Natural killer cell (primary cell): ENCODE data around the gene NIPSNAP3A. TPM values are rescaled to one million over a fixed set of nuclear protein-coding genes. Genes with fewer than 3 reads are reported as not detected.

Experiments
- ATAC-seq, 3 donors: fragments of 150-1000 bp in 2 of 3; fragments of 200-7000 bp in 1 of 3; cut with Tn5 transposase; 1 replicate in 1 of 3; 2 replicates in 2 of 3; pipeline ENCODE4 v1.10.0; 2021; ENCODE audit warnings: mild to moderate bottlenecking in 2 of 3, moderate library complexity in 2 of 3
- DNase-seq, 2 donors: peaks; one replicate each; pipeline versions ENCODE4 v3.0.0 to v3.0.0-alpha.2; 2013 to 2021; ENCODE audit warnings: mixed read lengths in 1 of 2
- H3K27ac ChIP-seq: one replicate; pipeline ENCODE4 v1.5.1; 2013; ENCODE audit warnings: mild to moderate bottlenecking, low read length
- H3K27me3 ChIP-seq: one replicate; pipeline ENCODE4 v1.6.1; 2013; ENCODE audit warnings: low read length; ENCODE audit not compliant: control insufficient read depth, insufficient read depth
- H3K36me3 ChIP-seq: one replicate; pipeline ENCODE4 v1.6.1; 2013; ENCODE audit warnings: low read length; ENCODE audit not compliant: control insufficient read depth, insufficient read depth
- H3K4me1 ChIP-seq: one replicate; pipeline ENCODE4 v1.6.1; 2013; ENCODE audit warnings: low read length; ENCODE audit not compliant: control insufficient read depth, insufficient read depth
- H3K4me3 ChIP-seq: one replicate; pipeline ENCODE4 v1.5.1; 2013; ENCODE audit warnings: low read length
- H3K9me3 ChIP-seq: one replicate; pipeline ENCODE4 v1.6.1; 2013; ENCODE audit warnings: low read length; ENCODE audit not compliant: control insufficient read depth, insufficient read depth
- H3K27ac Mint-ChIP-seq, 2 donors: one replicate each; pipeline ENCODE4 v1.8.0; 2022; ENCODE audit warnings: mild to moderate bottlenecking in 2 of 2, mixed read lengths in 2 of 2, moderate library complexity in 1 of 2
- H3K27me3 Mint-ChIP-seq, 2 donors: one replicate each; pipeline ENCODE4 v1.8.0; 2022; ENCODE audit warnings: low read depth in 2 of 2, mixed read lengths in 2 of 2
- H3K36me3 Mint-ChIP-seq: one replicate; pipeline ENCODE4 v1.8.0; 2022; ENCODE audit warnings: mixed read lengths
- H3K4me1 Mint-ChIP-seq, 2 donors: one replicate each; pipeline ENCODE4 v1.8.0; 2022; ENCODE audit warnings: mixed read lengths in 2 of 2
- H3K4me3 Mint-ChIP-seq: one replicate; pipeline ENCODE4 v1.8.0; 2022; ENCODE audit warnings: mild to moderate bottlenecking, moderate library complexity, mixed read lengths
- H3K9me3 Mint-ChIP-seq, 2 donors: one replicate each; pipeline ENCODE4 v1.8.0; 2022; ENCODE audit warnings: mixed read lengths in 2 of 2
- WGBS: methylation state at CpG from one replicate; pipeline ENCODE4 v1.1.7; 2013; ENCODE audit warnings: missing lambda C conversion rate; ENCODE audit not compliant: insufficient coverage; 5-methylcytosine and 5-hydroxymethylcytosine counted together
- intact Hi-C: fragments of 100-400 bp; cut with micrococcal nuclease; formaldehyde crosslinking; loops from one replicate; pipeline ENCODE4 v1.14.2; 2022
- total RNA-seq, 4 donors: library from RNA; stranded (reverse); fragments of 120-200 nt in 1 of 4; gene quantifications; one replicate each; pipeline versions ENCODE4 v1.2.3 to v1.2.4, GENCODE V29; 2013 to 2022
- TF ChIP-seq, protein P1 (sequence below): fragments of 200-600 bp; IDR thresholded peaks from one replicate; pipeline ENCODE4 v1.8.0; 2022; ENCODE audit warnings: antibody characterized with exemption

NIPSNAP3A gene
- total RNA-seq, 3 donors from 2014 or later (not counting 1 experiment from before 2014, with no cell fraction given), result 9.0 to 11.2 (median 9.8) TPM

DNA sequence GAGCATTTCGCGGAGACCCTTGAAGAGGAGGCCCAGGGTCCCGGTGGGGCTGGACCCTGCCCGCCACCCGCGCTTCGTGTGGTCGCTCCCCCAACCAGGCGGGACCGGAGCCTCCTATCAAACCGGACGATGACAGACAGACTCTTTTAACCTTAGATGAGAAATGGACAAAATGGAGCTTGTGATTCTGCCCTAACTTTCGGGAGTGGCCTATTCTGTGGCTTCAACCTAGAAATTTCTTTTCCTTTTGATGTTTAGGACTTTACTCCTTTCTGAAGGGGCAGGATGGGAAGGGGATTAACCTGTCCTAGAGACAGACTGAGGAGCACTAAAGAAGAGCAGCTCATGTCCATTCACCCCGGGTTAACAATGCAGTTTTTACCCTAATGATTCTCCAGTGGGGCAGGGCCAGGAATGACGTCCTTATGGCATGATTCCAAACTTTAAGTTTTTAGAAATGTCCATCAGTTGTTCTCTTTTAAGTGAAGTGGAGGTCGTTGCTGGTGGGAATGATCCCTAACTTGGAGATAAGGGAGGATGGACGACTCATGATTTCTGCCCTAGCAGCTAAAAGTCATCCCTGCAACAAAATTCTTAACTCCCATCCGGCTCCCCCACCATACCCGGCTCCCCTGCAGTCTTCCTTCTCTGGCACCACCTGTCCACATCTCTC, 1.0 kb downstream of the NIPSNAP3A start:
- no peaks in the 10 kb centered on the region for H3K27me3 ChIP-seq
- peaks cover 16% of the 10 kb centered on the region for H3K36me3 Mint-ChIP-seq
- TF ChIP-seq, protein P1, sequence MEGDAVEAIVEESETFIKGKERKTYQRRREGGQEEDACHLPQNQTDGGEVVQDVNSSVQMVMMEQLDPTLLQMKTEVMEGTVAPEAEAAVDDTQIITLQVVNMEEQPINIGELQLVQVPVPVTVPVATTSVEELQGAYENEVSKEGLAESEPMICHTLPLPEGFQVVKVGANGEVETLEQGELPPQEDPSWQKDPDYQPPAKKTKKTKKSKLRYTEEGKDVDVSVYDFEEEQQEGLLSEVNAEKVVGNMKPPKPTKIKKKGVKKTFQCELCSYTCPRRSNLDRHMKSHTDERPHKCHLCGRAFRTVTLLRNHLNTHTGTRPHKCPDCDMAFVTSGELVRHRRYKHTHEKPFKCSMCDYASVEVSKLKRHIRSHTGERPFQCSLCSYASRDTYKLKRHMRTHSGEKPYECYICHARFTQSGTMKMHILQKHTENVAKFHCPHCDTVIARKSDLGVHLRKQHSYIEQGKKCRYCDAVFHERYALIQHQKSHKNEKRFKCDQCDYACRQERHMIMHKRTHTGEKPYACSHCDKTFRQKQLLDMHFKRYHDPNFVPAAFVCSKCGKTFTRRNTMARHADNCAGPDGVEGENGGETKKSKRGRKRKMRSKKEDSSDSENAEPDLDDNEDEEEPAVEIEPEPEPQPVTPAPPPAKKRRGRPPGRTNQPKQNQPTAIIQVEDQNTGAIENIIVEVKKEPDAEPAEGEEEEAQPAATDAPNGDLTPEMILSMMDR, result no peak
- peak overlapping the region; percentile 97 for H3K4me3 Mint-ChIP-seq
- ATAC-seq, result no peak
- H3K27me3 Mint-ChIP-seq, result no peaks in the 10 kb centered on the region
- peak overlapping the region; percentile 94 for H3K4me3 ChIP-seq
- H3K4me1 Mint-ChIP-seq, result peaks cover 19 to 25% of the 10 kb centered on the region in 2 donors
- WGBS, result 12% methylated on average over 19 of the region's 19 CpGs
- DNase-seq, result no peak
- H3K36me3 ChIP-seq, result peaks cover 10% of the 10 kb centered on the region
- peak overlapping the region; percentile 93 to 97 for H3K27ac Mint-ChIP-seq
- no peaks in the 10 kb centered on the region for H3K9me3 Mint-ChIP-seq
- peaks cover 8% of the 10 kb centered on the region for H3K4me1 ChIP-seq
- peak overlapping the region; percentile 93 for H3K27ac ChIP-seq
- H3K9me3 ChIP-seq, result no peaks in the 10 kb centered on the region
- intact Hi-C loops, result loop anchor here (10.0 kb wide), 1 partner anchor 654 kb away; the partner anchor contains the start of gene SMC2

DNA sequence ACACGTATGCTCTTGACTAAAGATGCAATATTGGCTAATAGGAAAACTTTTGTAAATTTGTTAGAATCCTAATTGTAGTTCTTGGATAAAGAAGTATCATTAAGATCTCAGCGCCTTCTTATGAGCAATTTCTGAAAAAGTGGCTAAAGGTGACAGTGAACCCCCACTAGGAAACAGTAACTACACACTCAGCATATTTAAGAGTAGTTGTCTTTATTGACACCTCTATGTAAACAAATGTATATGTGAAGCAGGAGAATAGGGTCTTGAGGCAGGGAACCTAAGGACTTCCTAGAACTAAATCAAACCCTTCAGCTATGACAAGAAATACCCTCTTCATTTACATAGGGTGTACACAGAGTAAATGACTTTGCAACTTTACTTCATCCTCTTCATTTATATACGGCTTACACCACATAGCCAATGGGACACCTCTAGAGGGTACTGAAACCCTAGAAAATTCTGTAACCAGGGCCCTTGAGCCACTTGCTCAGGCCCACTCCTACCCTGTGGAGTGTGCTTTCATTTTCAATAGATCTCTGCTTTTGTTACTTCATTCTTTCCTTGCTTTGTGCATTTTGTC, 2.8 kb downstream of the NIPSNAP3A start:
- TF ChIP-seq, protein P1, result no peak
- Mint-ChIP-seq H3K4me1 (peaks cover 19 to 25% of the 10 kb centered on the region in 2 donors), H3K36me3 (peaks cover 16% of the 10 kb centered on the region), H3K27me3 (no peaks in the 10 kb centered on the region), H3K27ac (no peak overlapping the region), H3K4me3 (no peak overlapping the region), H3K9me3 (no peaks in the 10 kb centered on the region)
- no peak overlapping the region for H3K27ac ChIP-seq
- H3K36me3 ChIP-seq, result peaks cover 12% of the 10 kb centered on the region
- no peak overlapping the region for H3K4me3 ChIP-seq
- DNase-seq (no peak), ATAC-seq (no peak)
- H3K9me3 ChIP-seq, result no peaks in the 10 kb centered on the region
- intact Hi-C loops, result no loop called here
- peaks cover 8% of the 10 kb centered on the region for H3K4me1 ChIP-seq
- 77% methylated on average over 2 of the region's 3 CpGs for WGBS
- no peaks in the 10 kb centered on the region for H3K27me3 ChIP-seq

DNA sequence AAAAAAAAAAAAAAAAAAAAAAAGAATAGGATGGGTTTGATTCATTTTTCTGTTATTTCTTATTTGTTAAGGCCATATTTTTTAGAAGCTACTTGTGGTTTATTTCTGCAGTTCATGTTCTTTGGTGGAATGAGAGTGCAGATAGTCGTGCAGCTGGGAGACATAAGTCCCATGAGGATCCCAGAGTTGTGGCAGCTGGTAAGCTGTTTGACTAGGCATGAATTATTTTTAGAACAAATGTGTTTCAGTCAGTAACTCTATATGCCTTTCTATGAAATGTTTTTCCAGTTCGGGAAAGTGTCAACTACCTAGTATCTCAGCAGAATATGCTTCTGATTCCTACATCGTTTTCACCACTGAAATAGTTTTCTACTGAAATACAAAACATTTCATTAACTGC, 11.5 kb downstream of the NIPSNAP3A start:
- H3K4me3 ChIP-seq, result no peak overlapping the region
- TF ChIP-seq, protein P1, result no peak
- WGBS, result 77% methylated on average over 2 of the region's 3 CpGs
- H3K27ac ChIP-seq, result no peak overlapping the region
- Mint-ChIP-seq H3K4me3 (no peak overlapping the region), H3K36me3 (no peaks in the 10 kb centered on the region), H3K9me3 (no peaks in the 10 kb centered on the region), H3K27ac (no peak overlapping the region), H3K4me1 (no peaks in the 10 kb centered on the region), H3K27me3 (no peaks in the 10 kb centered on the region)
- no peak for ATAC-seq
- H3K36me3 ChIP-seq, result peaks cover 5% of the 10 kb centered on the region
- intact Hi-C loops, result no loop called here
- no peak for DNase-seq
- H3K27me3 ChIP-seq, result no peaks in the 10 kb centered on the region
- no peaks in the 10 kb centered on the region for H3K4me1 ChIP-seq
- H3K9me3 ChIP-seq, result no peaks in the 10 kb centered on the region
